Measurements from ENCODE around the gene DNAH14. TPM values are rescaled to one million over a fixed set of nuclear protein-coding genes. Genes with fewer than 3 reads are reported as not detected.
"Not testable (repeated sequence)": the region's sequence is repeated elsewhere in the genome, so short reads cannot be mapped to it uniquely, and the experiment has no call there.

Gene DNAH14
- total RNA-seq, 1 donor from 2014 or later, result 21.6 TPM

DNA sequence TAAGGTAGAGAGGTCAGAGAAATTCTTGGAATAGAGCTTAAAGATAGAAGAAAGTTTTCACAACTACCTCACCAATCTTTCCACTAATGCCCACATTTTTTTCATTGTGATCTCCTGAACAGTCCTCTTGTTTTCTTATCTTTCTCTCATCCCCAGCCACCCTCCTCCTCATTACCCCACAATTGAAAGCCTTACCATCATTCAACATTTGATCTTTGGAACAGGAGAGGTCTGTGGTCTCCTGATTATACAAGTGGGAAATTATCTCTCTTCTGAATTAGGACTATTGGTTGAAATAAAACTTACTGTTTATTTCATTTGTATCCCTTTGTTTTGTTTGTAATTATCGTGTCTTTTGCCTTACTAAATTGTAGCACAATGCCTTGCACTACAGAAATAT lies 29.6 kb downstream of the DNAH14 start:
- H3K36me3 Mint-ChIP-seq (ENCODE audit: low read depth, unreplicated experiment), result no peaks in the 10 kb centered on the region
- H3K9me3 Mint-ChIP-seq (ENCODE audit: unreplicated experiment), result no peaks in the 10 kb centered on the region
- no peak overlapping the region for H3K4me3 Mint-ChIP-seq (ENCODE audit: unreplicated experiment)
- H3K4me1 Mint-ChIP-seq (ENCODE audit: unreplicated experiment), result no peaks in the 10 kb centered on the region
- H3K27ac Mint-ChIP-seq (ENCODE audit: unreplicated experiment), result no peak overlapping the region
- TF ChIP-seq, protein P1, sequence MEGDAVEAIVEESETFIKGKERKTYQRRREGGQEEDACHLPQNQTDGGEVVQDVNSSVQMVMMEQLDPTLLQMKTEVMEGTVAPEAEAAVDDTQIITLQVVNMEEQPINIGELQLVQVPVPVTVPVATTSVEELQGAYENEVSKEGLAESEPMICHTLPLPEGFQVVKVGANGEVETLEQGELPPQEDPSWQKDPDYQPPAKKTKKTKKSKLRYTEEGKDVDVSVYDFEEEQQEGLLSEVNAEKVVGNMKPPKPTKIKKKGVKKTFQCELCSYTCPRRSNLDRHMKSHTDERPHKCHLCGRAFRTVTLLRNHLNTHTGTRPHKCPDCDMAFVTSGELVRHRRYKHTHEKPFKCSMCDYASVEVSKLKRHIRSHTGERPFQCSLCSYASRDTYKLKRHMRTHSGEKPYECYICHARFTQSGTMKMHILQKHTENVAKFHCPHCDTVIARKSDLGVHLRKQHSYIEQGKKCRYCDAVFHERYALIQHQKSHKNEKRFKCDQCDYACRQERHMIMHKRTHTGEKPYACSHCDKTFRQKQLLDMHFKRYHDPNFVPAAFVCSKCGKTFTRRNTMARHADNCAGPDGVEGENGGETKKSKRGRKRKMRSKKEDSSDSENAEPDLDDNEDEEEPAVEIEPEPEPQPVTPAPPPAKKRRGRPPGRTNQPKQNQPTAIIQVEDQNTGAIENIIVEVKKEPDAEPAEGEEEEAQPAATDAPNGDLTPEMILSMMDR (IDR thresholded peaks at IDR 0.05; ENCODE audit: unreplicated experiment), result no peak
- no peak for DNase-seq (ENCODE audit: low spot score)
- H3K27me3 Mint-ChIP-seq (ENCODE audit: unreplicated experiment), result no peaks in the 10 kb centered on the region

DNA sequence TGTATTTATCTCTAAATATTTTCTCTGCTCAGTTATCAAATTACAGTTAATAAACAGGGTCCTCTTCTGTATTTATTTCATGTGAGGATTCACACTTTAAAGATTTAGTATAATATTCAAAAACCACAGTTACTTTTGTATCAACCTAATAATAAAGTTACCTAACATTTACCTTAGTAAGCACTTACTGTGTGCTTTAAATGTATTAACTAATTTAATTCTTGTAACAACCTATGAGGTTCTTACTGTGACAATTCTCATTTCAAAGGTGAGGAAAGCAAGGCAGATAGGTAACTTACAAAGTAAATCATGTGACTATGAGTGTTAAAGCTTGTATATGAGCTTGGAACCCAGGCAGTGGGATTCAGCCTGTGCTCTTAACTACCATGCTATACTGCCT lies 30.2 kb downstream of the DNAH14 start:
- H3K4me3 Mint-ChIP-seq (ENCODE audit: unreplicated experiment), result no peak overlapping the region
- TF ChIP-seq, protein P1 (IDR thresholded peaks at IDR 0.05; ENCODE audit: unreplicated experiment), result no peak

DNA sequence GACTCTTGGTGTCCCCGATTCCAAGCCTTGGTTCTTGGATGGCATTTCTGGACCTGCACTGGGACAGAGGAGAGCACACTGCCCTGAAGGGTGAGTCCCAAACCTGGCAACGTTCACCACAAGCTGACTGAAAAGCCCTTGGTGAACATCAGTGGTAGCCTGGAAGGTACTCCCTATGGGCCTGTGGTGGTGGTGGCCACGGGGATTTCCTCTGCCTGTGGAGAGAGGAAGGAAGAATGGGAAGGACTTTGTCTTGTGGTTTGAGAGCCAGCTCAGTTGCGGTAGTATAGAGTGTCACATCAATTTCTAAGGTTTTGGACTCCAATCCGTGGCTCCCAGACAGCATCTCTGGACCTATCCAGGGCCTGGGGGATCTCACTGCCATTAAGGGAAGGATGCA lies 50.7 kb downstream of the DNAH14 start:
- Mint-ChIP-seq H3K4me3 (ENCODE audit: unreplicated experiment) (no peak overlapping the region), H3K36me3 (ENCODE audit: low read depth, unreplicated experiment) (no peaks in the 10 kb centered on the region), H3K4me1 (ENCODE audit: unreplicated experiment) (no peaks in the 10 kb centered on the region), H3K9me3 (ENCODE audit: unreplicated experiment) (no peaks in the 10 kb centered on the region), H3K27ac (ENCODE audit: unreplicated experiment) (no peak overlapping the region), H3K27me3 (ENCODE audit: unreplicated experiment) (peaks cover 4% of the 10 kb centered on the region)
- no peak for DNase-seq (ENCODE audit: low spot score)
- TF ChIP-seq, protein P1 (IDR thresholded peaks at IDR 0.05; ENCODE audit: unreplicated experiment), result no peak

More for the DNA sequence above, 30.2 kb downstream of the DNAH14 start:
- Mint-ChIP-seq H3K27me3 (ENCODE audit: unreplicated experiment) (no peaks in the 10 kb centered on the region), H3K4me1 (ENCODE audit: unreplicated experiment) (no peaks in the 10 kb centered on the region), H3K9me3 (ENCODE audit: unreplicated experiment) (no peaks in the 10 kb centered on the region), H3K36me3 (ENCODE audit: low read depth, unreplicated experiment) (no peaks in the 10 kb centered on the region), H3K27ac (ENCODE audit: unreplicated experiment) (no peak overlapping the region)
- DNase-seq (ENCODE audit: low spot score), result no peak

DNA sequence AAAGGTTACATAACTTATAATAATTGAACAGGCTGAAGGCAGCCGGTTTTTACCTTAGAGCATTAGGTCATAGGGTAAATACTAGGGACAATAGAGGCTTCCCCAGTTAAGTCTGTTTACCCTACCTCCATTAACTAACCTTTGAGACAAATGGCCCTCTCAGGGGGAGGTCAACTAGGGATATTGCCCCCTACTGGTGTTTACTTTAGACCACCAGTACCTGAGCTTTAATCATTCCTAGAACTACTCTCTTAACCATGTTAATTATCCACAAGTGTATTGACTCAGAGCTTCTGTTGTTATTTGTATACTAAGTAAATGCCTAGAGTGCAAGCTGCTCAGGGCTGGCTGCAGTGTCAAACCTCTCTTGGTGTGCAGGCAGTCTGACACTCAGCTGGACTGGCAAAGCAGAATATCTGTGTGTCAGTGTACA lies 52.5 kb downstream of the DNAH14 start:
- not testable (repeated sequence) for H3K4me3 Mint-ChIP-seq (ENCODE audit: unreplicated experiment); H3K27ac Mint-ChIP-seq (ENCODE audit: unreplicated experiment); H3K4me1 Mint-ChIP-seq (ENCODE audit: unreplicated experiment); H3K27me3 Mint-ChIP-seq (ENCODE audit: unreplicated experiment); H3K36me3 Mint-ChIP-seq (ENCODE audit: low read depth, unreplicated experiment); DNase-seq (ENCODE audit: low spot score); H3K9me3 Mint-ChIP-seq (ENCODE audit: unreplicated experiment)

DNA sequence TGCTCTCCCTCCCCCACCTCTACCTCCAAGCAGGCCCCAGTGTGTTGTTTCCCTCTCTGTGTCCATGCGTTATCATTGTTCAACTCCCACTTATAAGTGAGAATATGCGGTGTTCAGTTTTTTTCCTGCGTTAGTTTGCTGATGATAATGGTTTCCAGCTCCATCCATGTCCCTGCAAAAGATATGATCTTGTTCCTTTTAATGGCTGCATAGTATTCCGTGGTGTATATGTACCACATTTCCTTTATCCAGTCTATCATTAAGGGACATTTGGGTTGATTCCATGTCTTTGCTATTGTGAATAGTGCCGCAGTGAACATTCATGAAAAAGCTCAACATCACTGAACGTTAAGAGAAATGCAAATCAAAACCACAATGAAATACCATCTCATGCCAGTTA lies 58.6 kb downstream of the DNAH14 start:
- no peaks in the 10 kb centered on the region for H3K4me1 Mint-ChIP-seq (ENCODE audit: unreplicated experiment)
- H3K27ac Mint-ChIP-seq (ENCODE audit: unreplicated experiment), result no peak overlapping the region
- H3K4me3 Mint-ChIP-seq (ENCODE audit: unreplicated experiment), result no peak overlapping the region
- H3K27me3 Mint-ChIP-seq (ENCODE audit: unreplicated experiment), result no peaks in the 10 kb centered on the region
- no peak for DNase-seq (ENCODE audit: low spot score)
- TF ChIP-seq, protein P1 (IDR thresholded peaks at IDR 0.05; ENCODE audit: unreplicated experiment), result no peak
- no peaks in the 10 kb centered on the region for H3K9me3 Mint-ChIP-seq (ENCODE audit: unreplicated experiment)
- H3K36me3 Mint-ChIP-seq (ENCODE audit: low read depth, unreplicated experiment), result no peaks in the 10 kb centered on the region

DNA sequence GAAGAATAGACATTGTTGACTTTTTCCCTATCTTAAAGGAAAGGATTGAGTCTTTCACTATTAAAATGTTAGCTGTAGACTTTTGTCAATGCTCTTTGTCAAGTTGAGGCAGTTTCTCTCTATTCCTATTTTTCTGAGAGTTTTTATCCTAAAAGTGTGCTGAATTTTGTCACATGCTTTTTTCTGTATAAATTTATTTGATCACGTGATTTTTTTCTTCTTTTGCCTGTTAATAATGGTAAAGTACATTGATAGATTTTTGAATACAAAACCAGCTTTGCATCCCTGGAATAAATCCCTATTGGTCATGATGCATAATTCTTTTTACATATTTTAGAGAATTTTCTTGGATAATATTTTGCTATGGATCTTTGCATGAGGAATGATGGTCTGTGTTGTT lies 60.1 kb downstream of the DNAH14 start:
- TF ChIP-seq, protein P1 (IDR thresholded peaks at IDR 0.05; ENCODE audit: unreplicated experiment), result no peak
- Mint-ChIP-seq H3K27me3 (ENCODE audit: unreplicated experiment) (no peaks in the 10 kb centered on the region), H3K36me3 (ENCODE audit: low read depth, unreplicated experiment) (no peaks in the 10 kb centered on the region)

DNA sequence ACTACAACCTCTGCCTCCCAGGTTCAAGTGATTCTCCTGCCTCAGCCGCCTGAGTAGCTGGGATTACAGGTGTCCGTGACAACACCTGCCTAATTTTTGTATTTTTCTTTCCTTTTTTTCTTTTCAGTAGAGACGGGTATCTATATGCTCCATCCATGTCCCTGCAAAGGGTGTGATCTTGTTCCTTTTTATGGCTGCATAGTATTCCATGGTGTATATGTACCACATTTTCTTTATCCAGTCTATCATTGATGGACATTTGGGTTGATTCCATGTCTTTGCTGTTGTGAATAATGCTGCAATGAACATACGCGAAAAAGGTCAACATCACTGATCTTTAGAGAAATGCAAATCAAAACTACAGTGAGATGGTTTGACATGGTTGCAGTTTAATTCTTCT lies 62.1 kb downstream of the DNAH14 start:
- not testable (repeated sequence) for H3K36me3 Mint-ChIP-seq (ENCODE audit: low read depth, unreplicated experiment); H3K27me3 Mint-ChIP-seq (ENCODE audit: unreplicated experiment); H3K27ac Mint-ChIP-seq (ENCODE audit: unreplicated experiment); DNase-seq (ENCODE audit: low spot score); H3K4me1 Mint-ChIP-seq (ENCODE audit: unreplicated experiment); H3K9me3 Mint-ChIP-seq (ENCODE audit: unreplicated experiment); H3K4me3 Mint-ChIP-seq (ENCODE audit: unreplicated experiment)

More for the DNA sequence above, 60.1 kb downstream of the DNAH14 start:
- no peak overlapping the region for H3K4me3 Mint-ChIP-seq (ENCODE audit: unreplicated experiment)
- DNase-seq (ENCODE audit: low spot score), result no peak
- H3K27ac Mint-ChIP-seq (ENCODE audit: unreplicated experiment), result no peak overlapping the region
- no peaks in the 10 kb centered on the region for H3K9me3 Mint-ChIP-seq (ENCODE audit: unreplicated experiment)
- H3K4me1 Mint-ChIP-seq (ENCODE audit: unreplicated experiment), result no peaks in the 10 kb centered on the region
